Choroid plexus epithelial cell (primary cell): Measurements from ENCODE around the gene VASH2.

Source experiments
- DNase-seq: peaks from one replicate; pipeline ENCODE4 v3.0.0-alpha.2; 2010; ENCODE audit warnings: low read depth
- H3K4me3 ChIP-seq: 2 replicates; pipeline ENCODE4 v1.5.1; 2011; ENCODE audit warnings: low read depth, mild to moderate bottlenecking, control low read depth, low read length, moderate library complexity
- TF ChIP-seq, protein P1 (sequence below): conservative IDR thresholded peaks from 2 replicates; pipeline ENCODE4 v1.5.1; 2011; ENCODE audit warnings: low read depth, mild to moderate bottlenecking, control low read depth, inconsistent platforms, low read length, moderate library complexity

The VASH2 gene

DNA sequence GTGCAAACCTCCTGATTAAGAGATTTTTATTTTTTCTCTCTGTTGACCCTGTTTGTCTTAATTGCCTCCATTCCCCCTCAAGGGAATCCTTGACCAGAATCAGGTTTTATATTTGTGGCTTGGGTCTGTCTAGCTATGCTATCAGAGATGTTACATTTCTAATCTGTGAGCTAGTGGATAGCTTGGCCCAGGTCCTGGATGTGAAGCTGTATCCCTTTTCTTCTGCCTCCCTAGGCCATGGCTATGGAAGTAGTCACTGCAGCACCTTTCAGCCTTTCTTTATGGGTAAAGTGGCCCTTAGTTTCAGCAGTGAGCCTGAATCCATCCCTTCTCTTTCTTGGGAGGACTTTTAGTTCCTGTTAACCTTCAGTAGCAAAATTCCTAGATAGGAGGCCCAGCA lies 82.3 kb downstream of the VASH2 start:
- TF ChIP-seq, protein P1, sequence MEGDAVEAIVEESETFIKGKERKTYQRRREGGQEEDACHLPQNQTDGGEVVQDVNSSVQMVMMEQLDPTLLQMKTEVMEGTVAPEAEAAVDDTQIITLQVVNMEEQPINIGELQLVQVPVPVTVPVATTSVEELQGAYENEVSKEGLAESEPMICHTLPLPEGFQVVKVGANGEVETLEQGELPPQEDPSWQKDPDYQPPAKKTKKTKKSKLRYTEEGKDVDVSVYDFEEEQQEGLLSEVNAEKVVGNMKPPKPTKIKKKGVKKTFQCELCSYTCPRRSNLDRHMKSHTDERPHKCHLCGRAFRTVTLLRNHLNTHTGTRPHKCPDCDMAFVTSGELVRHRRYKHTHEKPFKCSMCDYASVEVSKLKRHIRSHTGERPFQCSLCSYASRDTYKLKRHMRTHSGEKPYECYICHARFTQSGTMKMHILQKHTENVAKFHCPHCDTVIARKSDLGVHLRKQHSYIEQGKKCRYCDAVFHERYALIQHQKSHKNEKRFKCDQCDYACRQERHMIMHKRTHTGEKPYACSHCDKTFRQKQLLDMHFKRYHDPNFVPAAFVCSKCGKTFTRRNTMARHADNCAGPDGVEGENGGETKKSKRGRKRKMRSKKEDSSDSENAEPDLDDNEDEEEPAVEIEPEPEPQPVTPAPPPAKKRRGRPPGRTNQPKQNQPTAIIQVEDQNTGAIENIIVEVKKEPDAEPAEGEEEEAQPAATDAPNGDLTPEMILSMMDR, result no peak
- H3K4me3 ChIP-seq, result no peak overlapping the region
- DNase-seq, result no peak

DNA sequence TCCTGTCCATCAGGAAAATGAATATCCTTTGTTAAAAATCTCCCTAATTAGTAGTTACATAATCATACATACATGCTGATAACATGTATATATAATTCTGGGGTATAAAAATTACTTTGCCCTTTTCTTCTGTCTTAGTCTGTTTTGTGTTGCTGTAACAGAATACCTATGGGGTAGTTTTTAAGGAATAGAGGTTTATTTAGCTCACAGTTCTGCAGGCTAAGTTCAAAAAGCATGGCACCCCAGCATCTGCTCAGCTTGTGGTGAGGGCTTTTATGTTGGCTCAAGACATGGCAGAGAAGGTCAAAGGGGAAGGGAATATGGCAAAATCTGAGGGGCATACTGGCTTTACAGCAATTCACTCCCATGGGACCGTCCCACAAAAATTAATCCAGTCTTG lies 84.4 kb downstream of the VASH2 start:
- no peak overlapping the region for H3K4me3 ChIP-seq
- DNase-seq, result no peak
- TF ChIP-seq, protein P1, result no peak

GRCh38 chr1:213035573-213035972 lies 85.2 kb downstream of the VASH2 start:
- no peak for DNase-seq
- TF ChIP-seq, protein P1, result no peak
- H3K4me3 ChIP-seq, result no peak overlapping the region
